ENCODE data around the gene TANC1.

The TANC1 gene

GRCh38 chr2:159042115-159042850 is 73.8 kb downstream of the TANC1 start:
- H3K79me2 ChIP-seq (ENCODE audit: insufficient read depth, low read length) = no peaks in the 10 kb centered on the region
- no peak overlapping the region for H3K4me2 ChIP-seq (ENCODE audit: low read depth, low read length, poor library complexity, severe bottlenecking)
- no peaks in the 10 kb centered on the region for H3K27me3 ChIP-seq (ENCODE audit: insufficient read depth, low read length, poor library complexity, severe bottlenecking)
- no peaks in the 10 kb centered on the region for H4K20me1 ChIP-seq (ENCODE audit: insufficient read depth, low read length, poor library complexity, severe bottlenecking)
- no peak overlapping the region for H2AFZ ChIP-seq (ENCODE audit: low read length)
- no peaks in the 10 kb centered on the region for H3F3A ChIP-seq (ENCODE audit: low read depth)
- no peaks in the 10 kb centered on the region for H3K36me3 ChIP-seq (ENCODE audit: insufficient read depth, low read length)
- no peak overlapping the region for H3K4me3 ChIP-seq (ENCODE audit: low read length, poor library complexity, severe bottlenecking)
- H3K9me3 ChIP-seq (ENCODE audit: insufficient read depth, low read depth, low read length) = peaks cover 2% of the 10 kb centered on the region; the same call in 1 of the 2 replicates
- no peaks in the 10 kb centered on the region for H3K9me2 ChIP-seq (replicated peaks; ENCODE audit: low read depth, low read length)
- no peak overlapping the region for H3K9ac ChIP-seq (ENCODE audit: low read depth, low read length, poor library complexity, severe bottlenecking)
- TF ChIP-seq CTCF (conservative IDR thresholded peaks at IDR 0.05; ENCODE audit: low read length) (no peak), EZH2phosphoT487 (IDR thresholded peaks at IDR 0.05; ENCODE audit: borderline replicate concordance) (no peak)
- H3K4me1 ChIP-seq (ENCODE audit: insufficient read depth, low read length, poor library complexity, severe bottlenecking) = no peaks in the 10 kb centered on the region

DNA sequence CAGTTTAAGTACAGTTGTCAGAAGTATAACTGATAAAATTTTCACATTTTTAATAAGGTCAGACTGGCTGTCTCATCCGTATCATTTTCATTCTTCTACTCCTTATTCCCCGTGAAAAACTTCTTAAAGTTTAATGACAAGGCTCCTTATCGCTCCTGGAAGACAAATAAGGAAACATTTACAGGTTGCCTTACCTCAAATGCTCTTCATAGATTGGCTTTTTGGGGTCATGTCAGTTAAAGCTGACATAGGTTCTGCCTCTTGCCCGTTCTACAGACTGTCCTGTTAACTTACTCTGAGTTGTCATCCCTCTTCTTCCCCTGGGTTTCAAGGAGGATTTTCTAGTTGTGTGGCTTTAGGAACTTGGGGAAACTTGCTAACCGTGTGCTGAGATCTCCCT is 75.3 kb downstream of the TANC1 start:
- Histone ChIP-seq H3K9ac (ENCODE audit: low read depth, low read length, poor library complexity, severe bottlenecking) (no peak overlapping the region), H3K4me1 (ENCODE audit: insufficient read depth, low read length, poor library complexity, severe bottlenecking) (no peaks in the 10 kb centered on the region), H3K27me3 (ENCODE audit: insufficient read depth, low read length, poor library complexity, severe bottlenecking) (no peaks in the 10 kb centered on the region), H2AFZ (ENCODE audit: low read length) (no peak overlapping the region), H3F3A (ENCODE audit: low read depth) (no peaks in the 10 kb centered on the region), H3K9me2 (replicated peaks; ENCODE audit: low read depth, low read length) (no peaks in the 10 kb centered on the region), H4K20me1 (ENCODE audit: insufficient read depth, low read length, poor library complexity, severe bottlenecking) (no peaks in the 10 kb centered on the region), H3K4me3 (ENCODE audit: low read length, poor library complexity, severe bottlenecking) (no peak overlapping the region), H3K36me3 (ENCODE audit: insufficient read depth, low read length) (no peaks in the 10 kb centered on the region), H3K79me2 (ENCODE audit: insufficient read depth, low read length) (no peaks in the 10 kb centered on the region), H3K4me2 (ENCODE audit: low read depth, low read length, poor library complexity, severe bottlenecking) (no peak overlapping the region), H3K9me3 (ENCODE audit: insufficient read depth, low read depth, low read length) (peaks cover 2% of the 10 kb centered on the region; the same call in 1 of the 2 replicates)
- TF ChIP-seq EZH2phosphoT487 (IDR thresholded peaks at IDR 0.05; ENCODE audit: borderline replicate concordance) = no peak
- TF ChIP-seq CTCF (conservative IDR thresholded peaks at IDR 0.05; ENCODE audit: low read length) = no peak

DNA sequence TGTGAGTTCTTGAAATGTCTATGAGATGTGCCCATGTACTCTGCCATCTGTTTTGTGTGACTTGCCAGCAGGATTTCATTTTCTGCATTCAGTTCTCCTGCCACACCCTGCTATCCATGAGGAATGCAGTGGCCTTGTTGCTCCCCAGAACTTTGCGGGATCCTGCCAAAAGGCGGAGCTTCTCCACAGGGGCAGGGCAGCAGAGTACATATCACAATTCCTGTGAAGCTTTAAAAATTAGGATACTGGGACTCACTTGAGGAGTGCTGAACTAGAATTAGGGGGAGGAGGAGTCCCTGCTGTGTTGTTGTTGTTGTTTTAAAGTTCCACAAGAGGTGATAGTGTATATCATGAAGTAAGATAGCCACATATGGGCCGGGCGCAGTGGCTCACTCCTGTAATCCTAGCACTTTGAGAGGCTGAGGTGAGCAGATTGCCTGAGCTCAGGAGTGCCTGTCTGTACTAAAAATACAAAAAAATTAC is 76.4 kb downstream of the TANC1 start:
- Histone ChIP-seq H3K9me3 (ENCODE audit: insufficient read depth, low read depth, low read length) (peaks cover 2% of the 10 kb centered on the region; the same call in 1 of the 2 replicates), H3K79me2 (ENCODE audit: insufficient read depth, low read length) (no peaks in the 10 kb centered on the region), H3K9ac (ENCODE audit: low read depth, low read length, poor library complexity, severe bottlenecking) (no peak overlapping the region), H3K4me1 (ENCODE audit: insufficient read depth, low read length, poor library complexity, severe bottlenecking) (no peaks in the 10 kb centered on the region), H4K20me1 (ENCODE audit: insufficient read depth, low read length, poor library complexity, severe bottlenecking) (no peaks in the 10 kb centered on the region), H3K36me3 (ENCODE audit: insufficient read depth, low read length) (no peaks in the 10 kb centered on the region), H3K27me3 (ENCODE audit: insufficient read depth, low read length, poor library complexity, severe bottlenecking) (no peaks in the 10 kb centered on the region), H3K4me2 (ENCODE audit: low read depth, low read length, poor library complexity, severe bottlenecking) (no peak overlapping the region), H3K9me2 (replicated peaks; ENCODE audit: low read depth, low read length) (no peaks in the 10 kb centered on the region), H3K4me3 (ENCODE audit: low read length, poor library complexity, severe bottlenecking) (no peak overlapping the region), H3F3A (ENCODE audit: low read depth) (no peaks in the 10 kb centered on the region), H2AFZ (ENCODE audit: low read length) (no peak overlapping the region)
- TF ChIP-seq CTCF (conservative IDR thresholded peaks at IDR 0.05; ENCODE audit: low read length) (no peak), EZH2phosphoT487 (IDR thresholded peaks at IDR 0.05; ENCODE audit: borderline replicate concordance) (no peak)
